Measurements from ENCODE around the gene P2RY12.

Gene P2RY12

DNA sequence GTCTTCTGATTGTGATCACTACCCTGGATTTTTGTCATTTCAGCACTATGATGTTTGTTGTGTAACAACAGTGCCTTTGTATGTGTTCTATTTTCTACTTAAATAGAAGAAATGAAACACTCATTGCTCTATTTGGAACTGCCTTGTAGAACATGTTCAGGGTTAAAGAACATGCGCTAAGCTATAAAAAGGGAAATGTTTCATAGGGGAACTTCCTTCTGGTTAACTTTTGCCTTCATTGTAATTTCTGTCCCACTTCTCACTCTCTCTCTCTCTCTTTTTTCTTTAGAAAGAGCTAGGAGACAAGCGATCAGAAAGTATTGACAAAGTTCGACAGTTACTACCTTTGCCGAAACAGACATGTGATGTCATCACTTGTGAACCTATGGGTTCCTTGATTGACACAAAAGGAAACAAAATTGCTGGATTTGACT is at the start of gene P2RY12:
P2RY12 (minus strand) TSS at position 13 of the 434 bp plus-strand sequence. CDS start 45,908 bp downstream, outside the sequence.
- peak; percentile 76 to 83 for DNase-seq

DNA sequence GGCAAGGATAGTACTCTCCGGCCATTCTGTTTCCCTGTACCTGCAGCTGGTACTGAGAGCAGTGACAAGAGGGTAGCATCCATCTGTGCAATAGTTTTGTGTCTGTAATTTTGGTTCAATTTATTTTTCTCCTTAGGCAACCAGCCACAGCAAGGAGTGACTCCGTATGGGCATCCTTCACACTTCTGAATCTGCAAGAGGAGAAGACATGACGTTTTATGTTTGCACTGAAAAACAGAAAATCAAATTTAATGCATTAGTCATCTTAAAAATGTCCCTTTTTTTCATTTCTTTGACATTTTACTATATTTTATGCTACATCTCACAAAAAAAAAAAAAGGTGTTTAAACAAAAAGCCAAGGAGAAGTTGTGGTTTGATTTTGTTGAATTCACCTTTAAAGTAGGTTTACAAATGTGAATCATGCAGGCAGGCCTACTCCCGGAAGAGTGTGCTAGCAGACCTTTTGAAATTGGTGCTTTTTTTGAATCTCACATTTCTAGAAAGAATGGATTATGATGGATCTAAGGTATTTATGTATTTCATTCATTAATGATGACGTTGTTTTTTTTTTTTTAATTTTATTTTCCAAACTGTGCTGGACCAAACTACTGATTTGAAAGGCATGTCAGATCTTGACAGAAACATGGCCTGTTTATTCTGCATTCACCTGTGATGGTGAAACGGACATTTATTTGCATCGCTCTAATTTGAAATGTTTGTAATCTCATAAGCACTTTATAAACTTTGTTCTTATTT is 48.2 kb upstream of the P2RY12 start:
- no peak for DNase-seq

- no peak for DNase-seq
Observed at GRCh38 chr3:151431940-151432339, 47.4 kb upstream of the P2RY12 start.

- DNase-seq = no peak
Observed at GRCh38 chr3:151430821-151431484, 46.4 kb upstream of the P2RY12 start.

DNA sequence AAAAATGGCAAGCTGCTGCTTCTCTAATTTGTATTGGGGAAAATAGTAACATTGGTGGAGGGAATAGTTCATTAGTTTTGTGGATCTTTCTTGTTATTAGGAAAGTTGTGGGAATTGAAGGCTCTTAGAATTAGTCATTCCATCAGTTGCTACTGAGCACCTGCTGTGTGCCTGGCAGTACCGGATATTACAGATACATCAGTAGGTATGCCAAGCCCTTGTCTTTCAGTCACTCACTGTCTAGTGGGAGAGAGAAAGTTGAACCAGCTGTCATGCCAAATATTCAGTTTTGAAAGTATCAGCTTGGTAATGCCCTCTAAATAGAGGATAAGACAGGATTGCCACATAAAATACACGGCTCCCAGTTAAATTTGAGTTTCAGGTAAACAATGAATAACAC is 43.8 kb upstream of the P2RY12 start:
- DNase-seq = no peak

DNA sequence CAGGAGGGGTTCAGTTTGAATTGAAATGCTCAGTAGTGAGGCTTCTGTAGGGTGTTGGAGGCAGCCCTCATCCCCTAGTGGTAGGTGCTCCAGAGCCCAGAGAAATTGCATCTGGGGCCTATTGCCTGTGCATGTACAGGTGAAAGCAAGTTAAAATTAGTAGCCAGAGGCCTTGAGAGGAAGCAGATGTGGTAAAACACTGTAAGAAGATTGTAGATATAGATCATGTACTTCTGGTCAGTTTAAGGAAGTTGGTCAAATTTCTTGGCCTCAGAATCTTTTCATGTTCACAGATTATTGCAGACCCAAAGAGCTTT is 41.7 kb upstream of the P2RY12 start:
- DNase-seq = no peak

GRCh38 chr3:151425627-151426340 is 41.2 kb upstream of the P2RY12 start:
- DNase-seq = no peak

- no peak for DNase-seq
Observed at GRCh38 chr3:151423091-151423490, 38.5 kb upstream of the P2RY12 start.

GRCh38 chr3:151421938-151422337 is 37.4 kb upstream of the P2RY12 start:
- DNase-seq = peak in 1 of 2 donors; percentile 24

DNA sequence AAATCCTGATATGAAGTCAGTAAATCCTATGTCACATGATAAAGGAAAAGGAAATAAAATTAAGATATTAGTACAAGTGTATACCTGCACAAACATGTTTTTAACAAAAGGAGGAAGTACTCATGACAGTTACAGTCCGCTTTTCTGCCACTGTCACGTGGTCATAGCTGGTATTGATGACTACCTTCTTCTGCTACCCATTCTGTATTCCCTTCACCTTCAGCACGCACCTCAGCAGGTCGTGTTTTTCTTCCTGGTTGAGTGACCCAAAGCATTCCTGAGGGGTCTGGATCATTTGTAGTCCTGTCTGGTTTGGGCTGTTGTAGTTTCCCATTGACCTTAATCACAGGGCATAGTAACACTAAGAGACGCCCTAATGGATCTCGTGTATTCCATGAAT is 35.3 kb upstream of the P2RY12 start:
- no peak for DNase-seq

DNA sequence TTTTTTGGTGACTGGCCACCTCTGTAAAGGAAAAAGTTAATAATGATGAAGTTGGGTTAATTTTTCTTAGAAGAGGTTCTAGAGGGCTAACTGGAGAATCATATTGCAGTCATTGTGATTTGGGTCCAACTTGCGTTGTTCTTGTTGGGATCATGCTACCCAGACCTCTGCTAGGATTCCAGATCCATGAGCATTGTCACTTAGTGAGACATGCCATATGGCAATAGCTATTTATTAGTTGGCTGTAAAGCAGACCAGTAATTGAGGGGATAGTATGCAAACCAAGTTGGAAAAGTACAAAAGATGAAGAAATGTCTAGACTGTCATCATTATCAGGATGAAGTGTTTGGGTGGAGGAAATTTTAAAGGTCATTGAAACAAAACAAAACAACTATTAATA is 30.7 kb upstream of the P2RY12 start:
- no peak for DNase-seq

DNA sequence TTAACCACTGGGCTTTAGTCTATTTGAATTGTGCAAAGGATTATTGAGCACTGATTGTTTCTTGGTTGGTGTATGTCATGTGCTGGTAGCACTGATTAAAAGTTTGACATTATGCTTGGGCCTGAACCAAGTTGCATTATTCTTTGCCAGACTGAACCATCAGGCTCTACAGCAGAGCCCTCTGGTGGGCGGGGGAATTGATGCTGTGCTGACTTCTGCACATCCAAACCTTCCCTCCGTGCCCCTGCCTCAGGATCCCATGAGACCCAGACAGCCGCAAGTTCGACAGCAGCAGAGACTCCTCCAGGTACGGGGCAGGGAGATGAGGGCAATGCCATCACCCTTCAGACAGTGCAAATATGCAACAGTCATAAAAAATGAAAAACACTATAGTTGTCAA is 28.4 kb upstream of the P2RY12 start:
- no peak for DNase-seq

DNA sequence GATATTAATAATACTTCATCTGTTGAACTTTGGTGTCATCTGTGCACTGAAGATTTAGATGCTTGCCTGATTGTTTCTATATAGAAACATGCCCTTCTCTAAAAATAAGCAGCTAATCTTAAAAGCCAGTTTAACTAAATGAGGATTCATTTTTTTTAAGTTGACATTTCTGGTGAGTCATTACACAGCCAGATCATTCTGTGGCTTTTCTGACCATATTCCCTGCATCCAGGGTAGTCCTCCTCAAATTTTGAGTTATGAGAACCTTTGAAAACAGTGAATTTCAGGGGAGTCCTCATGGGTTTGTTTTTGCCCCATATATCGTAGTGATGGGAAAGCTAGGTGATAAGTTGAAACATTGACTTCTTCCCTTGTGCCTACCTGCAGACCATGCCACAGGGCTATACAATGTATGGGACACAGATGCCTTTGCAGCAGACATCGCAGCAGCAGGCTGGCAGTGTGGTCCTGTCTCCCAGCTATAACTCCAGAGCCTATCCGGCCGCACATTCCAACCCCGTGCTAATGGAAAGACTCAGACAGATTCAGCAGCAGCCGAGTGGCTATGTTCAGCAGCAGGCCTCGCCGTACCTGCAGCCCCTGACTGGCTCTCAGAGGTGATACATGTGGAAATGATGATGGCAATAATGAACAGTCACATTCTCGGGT is 26.5 kb upstream of the P2RY12 start:
- DNase-seq = no peak

- DNase-seq = no peak
Observed at GRCh38 chr3:151407928-151408327, 23.4 kb upstream of the P2RY12 start.

GRCh38 chr3:151404316-151404715 is 19.8 kb upstream of the P2RY12 start:
- DNase-seq = peak; percentile 49 to 58

DNA sequence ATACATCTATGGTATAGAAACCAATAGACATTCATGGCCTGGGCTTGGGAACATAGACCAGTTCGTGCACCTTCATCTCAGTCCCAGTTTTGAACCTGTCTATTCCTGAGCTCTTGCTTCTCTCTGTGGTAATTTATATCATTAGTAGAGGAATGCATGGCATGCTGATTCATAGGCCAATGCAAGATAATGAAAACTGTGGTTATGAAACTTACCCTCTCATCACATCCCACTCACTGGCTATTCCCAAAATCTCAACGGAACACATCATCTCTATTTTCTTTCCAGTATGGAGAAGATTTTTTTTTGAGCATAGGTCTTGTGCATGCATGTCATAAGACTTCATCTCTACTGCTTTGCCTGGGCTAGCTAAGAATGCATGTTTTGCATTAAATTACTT is 18.7 kb upstream of the P2RY12 start:
- DNase-seq = peak in 1 of 2 donors; percentile 38

- DNase-seq = no peak
Observed at GRCh38 chr3:151402349-151402748, 17.8 kb upstream of the P2RY12 start.

DNA sequence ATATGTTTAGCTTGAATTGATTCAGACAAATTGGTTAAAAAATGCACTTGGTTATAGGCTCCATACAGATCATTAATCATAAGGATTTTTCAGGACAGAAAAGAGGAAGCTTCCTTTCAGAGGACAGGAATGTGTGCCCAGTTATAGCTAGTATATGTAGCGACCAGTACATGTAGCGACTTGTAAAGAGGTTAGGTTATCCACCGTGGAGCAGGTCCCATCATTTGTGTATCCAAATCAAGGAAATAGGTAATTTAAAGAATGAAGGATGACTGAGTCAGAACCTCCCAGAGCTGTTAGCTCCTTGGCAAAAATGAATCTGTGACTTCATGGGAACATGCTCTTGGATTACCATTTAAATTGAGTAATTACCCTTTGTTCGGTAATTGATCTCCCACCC is 15.8 kb upstream of the P2RY12 start:
- DNase-seq = no peak

GRCh38 chr3:151398895-151399294 is 14.3 kb upstream of the P2RY12 start:
- DNase-seq = no peak

DNA sequence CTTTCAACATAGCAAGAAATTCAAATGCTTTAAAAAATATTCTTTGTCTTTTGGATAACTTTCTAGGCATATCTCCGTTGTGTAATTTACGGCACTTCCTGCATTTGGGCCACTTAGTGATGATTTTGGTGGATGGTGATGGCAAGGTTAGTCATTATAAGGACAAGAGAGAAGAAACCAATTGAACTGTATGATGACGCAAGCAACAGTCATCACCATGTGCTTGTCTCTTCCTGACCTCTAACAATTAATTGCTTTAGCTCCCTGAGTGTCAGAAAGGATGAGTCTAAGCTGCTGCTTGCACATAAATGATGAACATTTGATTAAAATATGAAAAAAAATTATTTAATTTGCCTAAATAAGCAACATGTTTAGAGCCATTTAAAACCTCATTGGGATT is 11.3 kb upstream of the P2RY12 start:
- peak; percentile 70 to 77 for DNase-seq

- no peak for DNase-seq
Observed at GRCh38 chr3:151394611-151395010, 10.1 kb upstream of the P2RY12 start.

GRCh38 chr3:151393941-151394340 is 9.4 kb upstream of the P2RY12 start:
- DNase-seq = no peak

DNA sequence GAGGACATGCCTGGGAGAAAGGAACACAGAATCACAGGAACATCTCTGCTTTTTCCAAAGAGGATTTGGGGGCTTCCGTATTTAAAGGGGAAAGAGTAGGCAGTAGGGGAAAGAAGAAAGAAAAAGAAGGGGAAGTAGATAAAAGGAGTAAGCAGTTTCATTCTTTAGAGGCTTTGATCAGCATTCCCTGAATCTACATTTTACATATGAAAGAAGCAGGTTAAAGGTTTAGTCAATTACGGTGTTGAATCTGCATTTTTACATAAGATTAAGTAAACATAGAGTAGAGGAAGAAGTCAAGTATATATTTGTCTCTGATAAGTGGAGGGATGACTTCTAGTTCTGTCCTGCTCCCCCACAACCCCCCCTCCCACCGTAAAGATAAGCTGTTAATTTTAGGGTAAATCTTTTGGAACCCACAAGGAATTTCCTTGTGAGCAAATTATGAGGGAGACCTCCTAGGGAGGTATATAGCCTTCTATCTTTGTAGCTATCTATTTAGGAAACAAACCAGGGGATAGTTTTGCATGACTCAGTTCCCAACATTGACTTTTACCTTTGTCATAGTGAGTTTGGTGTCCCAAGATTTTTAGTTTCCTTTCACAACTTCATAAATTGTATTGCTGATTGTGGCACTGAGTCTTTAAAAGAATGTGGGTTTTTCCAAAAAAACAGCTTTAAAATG is 8.7 kb upstream of the P2RY12 start:
- DNase-seq = no peak
